Fibroblast of upper back skin (primary cell): ENCODE data around the gene CHST5.
"Not testable (repeated sequence)": the region's sequence is repeated elsewhere in the genome, so short reads cannot be mapped to it uniquely, and the experiment has no call there.

ENCODE experiments used
- DNase-seq: peaks from one replicate; pipeline ENCODE4 v3.0.0-alpha.2; 2013

Gene CHST5

DNA sequence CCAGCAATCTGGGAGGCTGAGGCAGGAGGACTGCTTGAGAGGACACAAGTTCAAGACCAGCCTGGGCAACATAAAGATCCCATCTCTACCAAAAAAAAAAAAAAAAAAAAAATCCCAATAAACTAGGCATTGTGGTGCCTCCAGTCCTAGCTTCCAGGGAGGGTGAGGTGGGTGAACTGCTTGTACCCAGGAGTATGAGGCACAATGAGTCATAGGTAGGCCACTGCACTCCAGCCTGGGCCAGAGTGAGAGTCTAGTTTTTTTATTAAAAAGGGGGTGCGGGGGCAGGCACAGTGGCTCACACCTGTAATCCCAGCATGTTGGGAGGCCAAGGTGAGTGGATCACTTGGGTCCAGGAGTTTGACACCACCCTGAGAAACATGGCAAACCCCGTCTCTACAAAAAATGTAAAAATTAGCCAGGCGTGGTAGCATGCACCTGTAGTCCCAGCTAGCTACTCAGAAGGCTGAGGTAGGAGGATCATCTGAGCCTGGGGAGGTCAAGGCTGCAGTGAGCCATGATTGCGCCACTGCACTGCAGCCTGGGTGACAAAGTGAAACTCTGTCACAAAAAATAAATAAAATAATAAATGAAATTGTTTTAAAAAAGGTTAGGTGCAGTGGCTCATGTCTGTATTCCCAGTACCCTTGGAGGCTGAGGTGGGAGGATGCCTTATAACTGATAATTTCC lies 32.8 kb downstream of the CHST5 start:
- no peak for DNase-seq

DNA sequence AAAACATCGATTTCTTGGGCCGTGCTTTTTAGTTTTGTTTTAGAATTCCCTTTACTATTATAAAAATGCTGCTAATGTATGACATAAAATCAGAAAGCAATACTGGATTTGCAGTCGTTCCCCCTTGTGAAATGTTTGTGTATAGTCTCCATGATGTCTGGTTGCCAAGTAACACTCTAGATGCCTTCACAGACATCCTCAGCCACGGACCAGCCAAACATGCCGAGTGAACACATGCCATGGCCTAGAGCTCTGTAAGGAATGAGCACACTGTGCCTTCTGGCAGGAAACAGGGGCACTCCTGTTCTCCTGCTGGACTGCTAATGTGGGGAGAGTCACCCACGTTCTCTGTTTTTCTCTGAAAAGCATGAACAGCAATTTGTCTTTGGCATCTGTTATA lies 34.1 kb downstream of the CHST5 start:
- DNase-seq = peak; percentile 47

DNA sequence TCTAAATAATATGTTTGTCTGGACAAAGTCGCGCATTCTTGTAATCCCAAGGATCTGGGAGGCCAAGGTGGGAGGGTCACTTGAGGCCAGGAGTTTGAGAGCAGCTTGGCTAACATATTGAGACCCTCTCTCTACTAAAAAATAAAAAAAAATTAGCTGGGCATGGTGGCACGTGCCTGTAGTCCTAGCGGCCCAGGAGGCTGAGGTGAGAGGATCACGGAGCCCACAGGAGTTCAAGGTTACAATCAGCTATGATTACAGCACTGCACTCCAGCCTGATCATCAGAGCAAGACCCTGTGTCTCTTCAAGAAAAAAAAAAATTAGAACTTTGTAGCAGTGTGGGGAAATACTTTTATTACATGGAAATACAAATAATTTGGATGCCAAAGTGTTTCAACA lies 34.5 kb downstream of the CHST5 start:
- no peak for DNase-seq

DNA sequence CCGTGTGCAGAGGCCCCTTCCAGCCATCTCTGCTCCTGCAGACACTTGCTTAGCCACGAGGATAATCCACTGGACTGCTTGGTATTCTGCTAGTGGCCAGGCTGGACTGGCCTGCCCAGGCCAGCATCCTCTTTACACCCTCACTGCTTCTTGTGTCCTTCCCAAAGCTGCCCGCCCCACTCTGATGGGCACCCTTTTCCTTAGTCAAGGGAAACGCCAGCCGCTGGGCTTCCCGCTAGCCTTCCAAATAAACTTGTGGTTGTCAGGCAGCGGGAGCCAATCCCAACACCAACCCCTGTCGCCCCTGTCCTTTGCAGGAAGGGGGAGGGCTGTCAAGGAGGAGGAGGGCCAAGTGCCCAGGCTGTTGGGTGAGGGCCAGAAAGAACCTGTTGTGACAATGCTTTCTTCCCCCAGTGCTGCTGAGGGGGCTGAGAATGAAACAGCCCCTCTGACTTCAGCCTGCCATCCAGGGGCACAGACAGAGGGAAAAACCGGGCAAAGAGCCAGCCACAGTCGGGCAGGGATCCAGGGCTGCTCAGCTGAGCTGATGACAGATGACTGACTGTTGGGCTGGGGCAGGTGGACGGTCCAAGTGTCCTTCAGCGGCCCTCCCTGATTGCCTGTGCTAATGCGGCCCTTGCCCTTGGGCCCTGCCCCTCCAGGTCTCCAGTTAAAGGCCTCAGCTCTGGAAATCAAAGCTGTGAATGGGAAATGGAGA lies 37.1 kb downstream of the CHST5 start:
- DNase-seq = not testable (repeated sequence)

DNA sequence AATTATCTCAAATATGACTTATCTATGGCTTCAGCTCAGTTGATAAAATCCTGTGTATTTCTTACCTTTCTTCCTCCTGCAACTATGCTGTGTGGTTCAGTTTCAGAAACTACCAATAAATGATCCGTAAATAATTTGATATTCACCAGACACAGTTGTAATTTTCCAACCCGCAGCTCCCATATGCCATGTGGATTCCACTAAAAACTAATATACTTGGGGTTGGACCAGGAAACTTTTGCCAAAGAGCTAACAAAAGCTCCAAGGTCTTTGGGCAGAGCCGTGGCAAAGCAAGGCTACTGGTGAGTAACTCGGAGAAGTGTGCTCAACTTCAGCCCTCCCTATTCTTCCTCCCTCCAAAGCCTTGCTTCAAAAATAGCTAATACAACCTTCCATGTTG lies 38.4 kb downstream of the CHST5 start:
- no peak for DNase-seq

DNA sequence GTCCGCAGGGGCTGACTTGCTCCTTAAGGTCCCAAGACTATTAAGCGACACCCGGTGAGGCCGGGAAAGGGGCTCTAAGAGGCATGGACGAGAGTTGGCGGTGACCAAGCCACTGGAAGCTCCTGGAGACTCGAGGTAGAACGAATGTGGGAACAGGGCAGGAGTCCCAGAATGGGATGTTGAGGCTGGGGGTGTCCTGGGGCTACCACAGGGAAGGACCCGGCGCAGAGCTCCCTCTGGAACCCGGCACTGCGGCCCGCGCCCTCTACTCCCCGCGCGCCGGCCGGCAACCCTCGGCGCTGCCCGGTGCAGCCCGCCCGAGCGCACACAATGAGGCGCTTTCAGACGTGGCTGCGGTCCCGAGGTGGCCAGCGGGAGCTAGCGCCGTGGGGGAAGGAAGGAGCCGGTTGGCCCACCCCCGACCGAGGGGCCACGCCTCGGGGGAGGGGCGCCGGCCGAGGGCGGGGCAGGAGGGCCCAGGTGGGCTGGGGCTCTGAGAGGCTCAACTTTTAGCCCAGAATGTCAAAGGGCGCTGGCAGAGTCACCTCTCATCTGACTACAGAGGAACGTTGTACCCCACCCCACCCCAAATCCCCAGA lies 40.7 kb downstream of the CHST5 start, which contains the start of gene CHST6:
TSS of gene CHST6 (minus strand) at position 366 of the 599 bp plus-strand sequence. CDS start 15,613 bp downstream, outside the sequence.
- DNase-seq = peak; percentile 50

DNA sequence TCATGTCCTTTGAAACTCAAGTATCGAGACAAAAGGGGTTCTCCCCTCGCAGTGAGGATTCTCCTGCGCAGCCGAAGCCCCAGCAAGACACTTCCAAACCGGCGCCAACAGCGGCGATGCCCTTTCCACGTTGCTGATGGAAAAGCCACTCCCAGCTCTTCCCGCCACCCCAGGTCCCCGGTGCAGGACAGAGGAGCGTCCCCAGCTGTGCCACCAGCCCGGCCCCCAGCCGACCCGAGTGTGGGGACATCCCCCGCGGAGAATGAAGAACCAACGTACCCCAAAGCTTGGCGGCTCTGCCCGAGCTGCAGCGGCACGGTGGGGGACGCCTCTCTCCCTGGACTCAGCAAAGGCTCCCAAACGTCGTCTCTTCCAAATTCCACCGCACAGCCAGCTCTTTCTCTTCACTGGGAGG lies 41.2 kb downstream of the CHST5 start:
- no peak for DNase-seq

DNA sequence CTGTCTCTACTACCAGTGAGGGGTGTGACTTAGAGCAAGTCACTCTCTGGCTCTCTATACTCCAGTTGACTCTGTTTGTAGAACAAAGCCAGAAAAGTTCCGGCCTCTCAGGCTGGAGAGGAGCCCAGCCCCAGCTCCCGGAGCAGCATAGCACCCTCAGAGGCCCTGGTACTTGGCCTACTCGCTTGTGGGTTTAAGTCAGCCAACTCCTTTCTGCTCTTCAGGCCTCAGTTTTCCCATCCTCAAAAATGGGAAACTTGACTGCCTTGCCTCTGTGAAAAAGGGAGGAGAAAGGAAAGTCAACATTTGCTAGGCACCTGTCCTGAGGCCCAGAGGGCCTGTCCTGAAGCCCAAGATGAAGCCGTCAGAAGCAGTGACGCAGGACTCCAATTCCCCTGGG lies 41.7 kb downstream of the CHST5 start:
- no peak for DNase-seq

DNA sequence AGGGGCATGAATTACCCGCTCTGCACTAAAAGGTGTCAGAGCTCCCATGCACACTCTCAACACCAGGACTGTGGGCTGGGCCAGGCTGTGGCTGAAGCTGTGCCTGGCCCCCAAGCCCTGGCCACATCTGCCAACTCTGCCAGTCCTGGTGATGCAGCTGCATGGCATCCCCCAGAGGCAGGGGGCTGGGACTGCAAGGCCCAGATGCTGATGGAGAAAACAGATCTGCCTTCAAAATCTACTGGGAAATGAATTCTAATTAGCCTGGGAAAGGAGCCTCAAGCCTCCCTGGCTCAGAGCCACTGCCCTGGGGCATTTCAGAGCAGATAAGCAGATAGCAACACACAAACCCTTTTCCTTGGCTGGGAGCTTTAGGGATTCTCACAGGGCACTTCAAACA lies 44.0 kb downstream of the CHST5 start:
- DNase-seq = no peak

DNA sequence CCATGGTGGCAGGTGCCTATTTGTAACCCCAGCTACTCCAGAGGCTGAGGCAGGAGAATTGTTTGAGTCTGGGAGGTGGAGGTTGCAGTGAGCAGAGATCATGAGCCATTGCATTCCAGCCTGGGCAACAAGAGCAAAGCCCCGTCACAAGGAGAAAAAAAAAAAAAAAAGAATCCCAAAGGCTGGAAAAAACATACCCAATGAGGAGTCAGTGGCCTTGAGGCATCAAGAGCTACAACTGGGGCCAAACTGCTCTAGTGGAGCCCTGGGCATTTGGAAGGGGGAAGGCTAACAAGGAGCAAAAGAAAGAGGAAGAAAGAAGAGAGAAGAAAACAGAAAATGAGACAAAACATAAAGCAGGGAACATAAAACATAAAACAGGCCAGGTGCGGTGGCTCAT lies 47.6 kb downstream of the CHST5 start:
- DNase-seq = no peak

DNA sequence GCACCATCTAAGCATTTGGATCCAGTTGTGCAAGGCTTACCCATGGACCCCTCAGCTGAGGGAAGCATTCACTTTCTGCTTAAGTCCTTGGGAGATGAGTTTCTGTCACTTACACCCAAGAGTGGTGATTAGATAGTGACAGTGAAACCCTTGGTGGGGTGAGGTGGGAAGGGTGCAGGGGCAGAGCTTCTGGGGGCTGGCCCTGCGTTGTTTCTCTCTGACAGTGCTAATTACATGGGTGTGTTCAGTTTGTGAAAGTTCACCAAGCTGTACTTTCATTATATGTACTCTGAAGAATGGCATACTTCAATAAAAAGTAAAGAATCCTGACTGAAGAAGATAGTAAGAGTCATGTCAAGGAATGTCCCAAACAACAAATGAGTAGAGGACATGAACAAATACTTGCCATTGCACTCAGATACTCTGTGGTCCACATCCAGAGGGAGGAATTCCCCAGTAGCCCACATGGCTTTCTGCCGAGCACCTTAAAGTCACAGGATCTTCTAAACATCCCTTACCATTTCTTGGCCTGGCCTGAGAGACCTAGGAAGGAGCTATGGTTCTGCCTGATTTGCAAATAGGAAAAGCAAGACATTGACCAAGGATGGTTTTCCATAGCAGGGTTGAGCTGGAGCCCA lies 49.1 kb downstream of the CHST5 start:
- no peak for DNase-seq

DNA sequence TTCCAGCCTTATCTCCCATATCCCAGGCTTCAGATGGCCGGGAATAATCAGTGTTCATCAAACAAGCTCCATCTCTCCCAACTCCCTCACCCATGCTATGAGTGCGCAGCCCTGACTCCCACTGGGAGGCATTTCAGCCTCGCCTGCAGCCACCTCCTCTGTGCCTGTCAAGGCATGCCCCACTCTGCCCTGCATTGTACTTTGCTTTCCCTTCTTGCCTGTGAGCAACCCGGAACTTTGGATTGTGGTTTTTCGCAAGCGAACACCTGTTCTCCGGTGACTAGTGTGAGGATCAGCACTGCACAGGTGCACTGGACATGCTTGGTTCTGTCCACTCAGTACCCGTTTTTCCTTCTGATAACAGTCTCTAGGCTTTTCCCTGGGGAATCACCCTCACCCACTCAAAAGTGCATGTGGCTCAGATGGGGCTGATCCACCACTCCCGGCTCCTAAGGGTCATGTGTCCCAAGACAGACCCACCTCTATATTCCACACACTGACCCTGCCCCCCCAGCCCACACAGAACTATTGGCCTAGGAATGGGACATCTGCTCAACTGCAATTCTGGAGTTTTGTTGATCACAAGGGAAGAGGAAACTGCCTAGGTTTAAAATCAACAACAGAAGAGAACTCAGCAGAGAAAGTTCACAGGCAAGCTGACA lies 49.8 kb downstream of the CHST5 start:
- no peak for DNase-seq

DNA sequence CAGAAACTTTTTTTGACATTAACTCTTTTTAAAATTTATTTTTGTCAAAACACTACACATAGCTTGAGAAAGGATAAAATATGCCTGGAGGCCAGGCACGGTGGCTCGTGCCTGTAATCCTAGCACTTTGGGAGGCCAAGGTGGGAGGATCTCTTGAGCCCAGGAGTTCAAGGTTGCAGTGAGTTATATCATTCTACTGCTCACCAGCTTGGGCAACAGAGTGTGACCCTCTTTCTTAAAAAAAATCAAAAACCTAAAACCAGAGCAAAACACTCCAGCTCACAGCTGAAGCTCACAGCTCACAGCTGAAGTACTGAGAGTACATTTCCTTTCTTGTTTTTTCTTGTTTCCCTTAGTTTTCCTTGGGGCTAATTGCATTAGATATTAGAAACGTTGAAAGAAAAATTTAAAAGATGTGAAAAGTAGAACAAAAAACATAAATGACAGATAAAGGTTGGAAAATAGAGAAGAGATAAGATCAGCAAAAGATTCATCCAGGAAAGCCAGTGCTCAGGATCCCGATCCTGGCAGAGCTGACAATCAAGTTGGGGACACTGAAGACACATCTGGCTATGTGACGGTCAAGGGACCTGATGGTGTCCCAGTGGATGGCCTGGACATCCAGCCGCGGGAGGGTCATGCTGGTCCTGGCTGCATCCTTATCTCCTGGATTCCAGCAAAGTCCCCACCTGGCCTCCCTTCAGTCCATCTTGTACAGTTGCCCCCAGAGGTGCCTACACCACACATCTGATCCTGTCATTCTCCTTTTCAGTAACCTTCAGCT lies 50.5 kb downstream of the CHST5 start:
- DNase-seq = no peak

DNA sequence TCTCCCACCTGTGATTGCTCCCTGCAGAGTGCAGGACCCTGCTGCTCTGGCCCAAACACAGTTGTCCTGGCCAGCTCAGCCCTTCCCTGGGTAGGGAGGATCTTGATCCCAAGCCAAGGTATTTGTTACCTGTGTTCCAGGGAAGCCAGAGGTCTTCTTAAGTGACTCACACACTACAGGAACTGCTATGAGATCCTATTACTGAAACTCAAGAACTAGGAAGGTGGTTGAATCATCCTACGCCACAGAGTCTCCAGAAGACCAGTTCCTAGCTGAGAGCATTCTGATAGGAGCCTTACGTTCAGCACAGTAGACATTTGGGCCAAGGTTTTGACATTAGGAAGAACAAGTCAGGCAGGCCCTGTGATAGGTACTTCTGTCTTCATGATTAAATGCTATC lies 52.7 kb downstream of the CHST5 start:
- no peak for DNase-seq

DNA sequence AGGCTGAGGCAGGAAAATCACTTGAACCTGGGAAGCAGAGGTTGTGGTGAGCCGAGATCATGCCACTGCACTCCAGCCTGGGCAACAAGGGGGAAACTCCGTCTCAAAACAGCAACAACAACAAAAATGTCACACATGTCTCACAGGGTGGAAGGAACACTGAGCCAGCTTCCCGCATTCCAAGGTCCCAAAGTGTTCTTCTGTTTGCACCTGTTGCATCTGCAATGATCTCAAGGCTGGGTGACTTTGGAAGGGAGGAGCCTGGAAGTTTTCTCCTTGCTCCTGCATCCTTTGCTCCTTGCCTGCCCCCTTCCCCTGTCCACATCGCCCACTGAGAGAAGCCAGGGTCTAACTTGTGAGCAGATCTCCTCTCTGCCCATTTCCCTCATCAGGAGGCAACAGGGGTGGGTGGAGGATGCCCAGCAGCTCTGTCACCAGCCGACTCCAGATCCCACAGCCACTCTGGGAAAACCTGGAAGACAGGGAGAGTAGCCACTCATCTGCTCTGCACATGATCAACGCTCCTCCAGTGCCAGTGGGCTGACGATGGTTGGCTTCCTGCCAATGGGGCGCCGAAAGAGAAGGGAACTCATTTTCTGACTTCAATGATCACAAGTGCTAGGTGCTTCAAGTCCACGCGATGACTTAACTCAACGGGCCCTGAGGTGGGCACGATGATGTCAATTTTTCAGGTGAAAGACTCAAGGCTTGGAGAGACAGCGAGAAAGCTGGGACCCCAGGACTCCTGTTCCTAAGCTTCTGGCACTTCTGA lies 53.3 kb downstream of the CHST5 start:
- no peak for DNase-seq

DNA sequence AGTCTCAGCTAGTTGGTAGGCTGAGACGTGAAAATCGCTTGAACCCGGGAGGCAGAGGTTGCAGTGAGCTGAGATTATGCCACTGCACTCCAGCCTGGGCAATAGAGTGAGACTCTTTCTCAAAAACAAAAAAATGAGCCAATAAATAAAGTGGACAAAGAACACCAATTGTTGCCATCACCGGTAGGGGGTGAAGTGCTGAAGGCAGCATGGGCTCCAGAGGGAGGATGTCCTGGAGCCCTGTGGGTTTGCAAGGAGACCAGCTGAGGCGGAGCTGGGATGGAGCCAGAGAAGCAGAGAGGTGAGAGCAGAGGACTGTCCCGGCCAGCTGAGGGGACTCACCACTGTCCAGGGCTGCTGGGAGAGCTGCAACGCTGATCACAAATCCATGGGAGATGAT lies 54.4 kb downstream of the CHST5 start:
- DNase-seq = no peak

DNA sequence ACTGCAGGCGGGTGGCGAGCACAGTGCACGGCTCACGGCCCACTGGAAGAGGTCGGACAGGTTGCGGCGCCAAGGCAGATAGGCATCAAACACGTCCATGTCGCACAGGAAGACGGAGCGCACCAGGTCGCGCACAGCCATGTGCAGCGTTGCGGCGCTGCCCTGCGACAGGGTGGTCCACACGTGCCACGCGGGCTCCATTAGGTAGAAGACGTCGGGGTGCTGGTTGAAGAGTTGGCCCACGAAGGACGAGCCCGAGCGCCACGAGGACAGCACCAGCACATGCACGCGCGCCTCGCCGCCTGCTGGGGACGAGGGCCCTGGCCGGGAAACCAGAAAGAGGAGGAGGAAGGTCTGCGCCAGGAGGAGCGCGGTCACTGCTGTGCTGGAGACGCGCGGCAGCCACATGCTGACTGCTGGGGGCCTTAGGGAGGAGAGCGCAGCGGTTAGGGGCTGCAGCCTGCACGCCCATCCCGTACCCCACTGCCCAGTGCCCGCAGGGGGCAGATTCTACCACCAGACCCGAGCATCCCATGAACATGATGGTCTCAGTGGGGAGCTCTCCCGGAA lies 56.4 kb downstream of the CHST5 start:
- no peak for DNase-seq
